ENCODE measurements around the gene TMSB10. TPM values are rescaled to one million over a fixed set of nuclear protein-coding genes. Genes with fewer than 3 reads are reported as not detected.

The TMSB10 gene
- total RNA-seq, 1 donor from 2014 or later, result 2,534 TPM

DNA sequence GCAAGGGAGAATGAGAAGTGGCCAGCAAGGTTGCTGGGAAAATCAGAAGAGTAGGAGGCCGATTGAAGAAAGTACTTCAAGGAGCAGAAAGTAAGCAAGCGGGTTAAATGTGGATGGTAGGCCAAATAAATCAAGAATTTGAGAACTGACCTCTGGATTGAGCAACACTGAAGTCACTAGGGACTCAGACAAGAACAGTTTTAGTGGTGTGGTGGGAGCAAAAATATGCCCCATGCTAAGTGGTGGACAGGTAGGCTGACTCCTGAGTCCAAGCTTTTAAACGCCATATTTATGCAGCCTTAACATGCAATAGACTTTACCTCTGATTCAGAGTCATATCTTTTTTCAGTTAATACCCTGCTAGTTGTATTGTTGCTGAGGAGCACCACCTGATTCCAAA is 29.1 kb upstream of the TMSB10 start:
- no peak overlapping the region for H3K4me3 Mint-ChIP-seq (ENCODE audit: unreplicated experiment)
- H3K9me3 Mint-ChIP-seq (ENCODE audit: unreplicated experiment), result no peaks in the 10 kb centered on the region
- peaks cover 59% of the 10 kb centered on the region for H3K27me3 Mint-ChIP-seq (ENCODE audit: unreplicated experiment)
- TF ChIP-seq, protein P1, sequence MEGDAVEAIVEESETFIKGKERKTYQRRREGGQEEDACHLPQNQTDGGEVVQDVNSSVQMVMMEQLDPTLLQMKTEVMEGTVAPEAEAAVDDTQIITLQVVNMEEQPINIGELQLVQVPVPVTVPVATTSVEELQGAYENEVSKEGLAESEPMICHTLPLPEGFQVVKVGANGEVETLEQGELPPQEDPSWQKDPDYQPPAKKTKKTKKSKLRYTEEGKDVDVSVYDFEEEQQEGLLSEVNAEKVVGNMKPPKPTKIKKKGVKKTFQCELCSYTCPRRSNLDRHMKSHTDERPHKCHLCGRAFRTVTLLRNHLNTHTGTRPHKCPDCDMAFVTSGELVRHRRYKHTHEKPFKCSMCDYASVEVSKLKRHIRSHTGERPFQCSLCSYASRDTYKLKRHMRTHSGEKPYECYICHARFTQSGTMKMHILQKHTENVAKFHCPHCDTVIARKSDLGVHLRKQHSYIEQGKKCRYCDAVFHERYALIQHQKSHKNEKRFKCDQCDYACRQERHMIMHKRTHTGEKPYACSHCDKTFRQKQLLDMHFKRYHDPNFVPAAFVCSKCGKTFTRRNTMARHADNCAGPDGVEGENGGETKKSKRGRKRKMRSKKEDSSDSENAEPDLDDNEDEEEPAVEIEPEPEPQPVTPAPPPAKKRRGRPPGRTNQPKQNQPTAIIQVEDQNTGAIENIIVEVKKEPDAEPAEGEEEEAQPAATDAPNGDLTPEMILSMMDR (IDR thresholded peaks at IDR 0.05), result no peak
- no peaks in the 10 kb centered on the region for H3K36me3 Mint-ChIP-seq (ENCODE audit: unreplicated experiment)
- no peak overlapping the region for H3K27ac Mint-ChIP-seq (ENCODE audit: unreplicated experiment)
- DNase-seq (ENCODE audit: extremely low spot score, unreplicated experiment), result no peak
- peaks cover 18% of the 10 kb centered on the region for H3K4me1 Mint-ChIP-seq (ENCODE audit: unreplicated experiment)

DNA sequence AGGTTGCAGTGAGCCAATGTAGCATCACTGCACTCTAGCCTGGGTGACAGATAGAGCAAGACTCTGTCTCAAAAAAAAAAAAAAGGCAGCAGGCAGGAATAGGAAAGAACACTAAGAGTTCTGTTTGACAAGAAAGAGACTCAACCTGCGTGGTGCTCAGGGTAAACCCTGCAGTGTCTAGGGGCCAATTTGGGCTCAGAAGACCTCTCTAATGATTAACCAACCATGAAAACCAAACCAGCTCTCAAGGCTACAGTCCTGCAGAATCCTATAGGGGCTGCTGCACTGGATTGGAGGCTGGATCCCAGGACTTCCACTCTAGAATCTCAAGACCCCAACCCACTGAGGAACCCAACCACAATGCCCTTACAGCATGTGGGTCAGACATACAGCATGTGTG is 27.0 kb upstream of the TMSB10 start:
- no peak overlapping the region for H3K4me3 Mint-ChIP-seq (ENCODE audit: unreplicated experiment)
- peaks cover 52% of the 10 kb centered on the region for H3K27me3 Mint-ChIP-seq (ENCODE audit: unreplicated experiment)
- peaks cover 30% of the 10 kb centered on the region for H3K4me1 Mint-ChIP-seq (ENCODE audit: unreplicated experiment)
- peak; percentile 46 for DNase-seq (ENCODE audit: extremely low spot score, unreplicated experiment)
- no peaks in the 10 kb centered on the region for H3K9me3 Mint-ChIP-seq (ENCODE audit: unreplicated experiment)
- H3K36me3 Mint-ChIP-seq (ENCODE audit: unreplicated experiment), result no peaks in the 10 kb centered on the region
- no peak overlapping the region for H3K27ac Mint-ChIP-seq (ENCODE audit: unreplicated experiment)
- TF ChIP-seq, protein P1 (IDR thresholded peaks at IDR 0.05), result no peak

DNA sequence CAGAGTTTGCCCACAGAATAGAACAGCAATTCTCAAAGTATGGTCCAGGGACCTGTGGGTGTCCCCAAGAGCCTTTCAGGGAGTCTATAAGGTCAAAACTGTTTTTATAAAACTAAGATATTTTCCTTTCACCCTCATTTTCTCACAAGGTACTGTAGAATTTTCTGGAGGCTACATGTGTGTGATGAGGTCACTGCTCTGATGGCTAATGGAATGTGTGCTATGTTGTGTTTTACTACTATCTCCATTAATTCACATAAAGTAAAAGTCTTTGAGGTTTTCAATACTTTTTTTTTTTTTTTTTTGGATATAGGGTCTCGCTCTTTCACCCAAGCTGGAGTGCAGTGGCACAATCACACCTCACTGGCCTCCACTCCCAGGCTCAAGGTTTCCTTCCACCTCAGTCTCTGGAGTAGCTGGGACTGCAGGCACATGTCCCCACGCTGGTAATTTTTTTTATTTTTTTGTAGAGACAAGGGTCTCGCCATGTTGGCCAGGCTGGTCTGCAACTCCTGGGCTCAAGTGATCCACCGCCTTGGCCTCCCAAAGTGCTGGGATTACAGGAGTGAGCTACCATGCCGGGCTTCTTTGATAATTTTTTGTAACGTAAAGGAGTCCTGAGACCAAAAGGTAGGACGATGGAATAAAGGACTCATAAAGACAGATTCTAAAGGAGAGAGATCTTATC is 26.4 kb upstream of the TMSB10 start:
- H3K36me3 Mint-ChIP-seq (ENCODE audit: unreplicated experiment), result no peaks in the 10 kb centered on the region
- no peaks in the 10 kb centered on the region for H3K9me3 Mint-ChIP-seq (ENCODE audit: unreplicated experiment)
- H3K27me3 Mint-ChIP-seq (ENCODE audit: unreplicated experiment), result peaks cover 52% of the 10 kb centered on the region
- H3K4me1 Mint-ChIP-seq (ENCODE audit: unreplicated experiment), result peaks cover 31% of the 10 kb centered on the region
- no peak overlapping the region for H3K27ac Mint-ChIP-seq (ENCODE audit: unreplicated experiment)
- TF ChIP-seq, protein P1 (IDR thresholded peaks at IDR 0.05), result no peak
- no peak overlapping the region for H3K4me3 Mint-ChIP-seq (ENCODE audit: unreplicated experiment)
- no peak for DNase-seq (ENCODE audit: extremely low spot score, unreplicated experiment)

DNA sequence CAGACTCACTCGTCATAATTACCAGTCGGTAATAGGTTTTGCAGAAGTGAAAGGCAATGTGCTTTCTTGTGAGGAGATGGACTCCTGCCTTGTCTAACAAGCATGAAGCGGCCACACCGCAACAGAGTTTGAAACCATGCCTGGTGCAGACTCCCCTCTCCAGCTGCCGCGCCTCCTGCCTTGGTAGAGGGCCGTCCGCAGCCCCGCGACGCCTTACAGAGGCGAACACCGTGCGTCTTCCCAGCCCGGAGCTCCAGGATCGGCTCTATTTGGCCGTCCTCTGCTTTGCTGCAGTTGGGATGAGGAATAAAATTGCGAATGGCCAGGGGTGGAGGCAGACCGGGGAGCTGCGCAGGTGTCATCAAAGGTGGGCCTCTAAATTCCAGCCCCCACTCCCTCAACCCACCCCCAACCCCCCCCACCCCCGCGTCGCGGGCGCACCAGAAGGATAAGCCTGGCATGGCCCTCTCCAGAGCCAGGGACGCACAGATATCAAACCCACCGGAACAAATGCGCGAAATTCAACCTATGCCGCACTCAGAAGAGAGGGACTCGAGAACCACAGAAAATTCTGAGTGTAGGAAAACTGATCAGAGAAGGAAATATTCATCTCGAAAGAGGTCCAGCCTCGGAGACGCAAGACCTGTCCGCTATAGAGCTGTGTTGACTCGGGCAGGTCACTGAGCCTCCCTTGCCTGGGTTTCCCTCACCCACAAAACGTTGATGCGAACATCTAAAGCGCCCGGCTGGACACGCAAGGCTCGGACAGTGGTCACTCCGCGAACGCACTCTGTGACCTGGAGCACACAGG is 25.7 kb upstream of the TMSB10 start:
- Mint-ChIP-seq H3K27me3 (ENCODE audit: unreplicated experiment) (peaks cover 52% of the 10 kb centered on the region), H3K4me3 (ENCODE audit: unreplicated experiment) (peak overlapping the region; percentile 60), H3K27ac (ENCODE audit: unreplicated experiment) (no peak overlapping the region), H3K4me1 (ENCODE audit: unreplicated experiment) (peaks cover 37% of the 10 kb centered on the region), H3K9me3 (ENCODE audit: unreplicated experiment) (no peaks in the 10 kb centered on the region), H3K36me3 (ENCODE audit: unreplicated experiment) (no peaks in the 10 kb centered on the region)
- TF ChIP-seq, protein P1 (IDR thresholded peaks at IDR 0.05), result no peak
- DNase-seq (ENCODE audit: extremely low spot score, unreplicated experiment), result no peak

DNA sequence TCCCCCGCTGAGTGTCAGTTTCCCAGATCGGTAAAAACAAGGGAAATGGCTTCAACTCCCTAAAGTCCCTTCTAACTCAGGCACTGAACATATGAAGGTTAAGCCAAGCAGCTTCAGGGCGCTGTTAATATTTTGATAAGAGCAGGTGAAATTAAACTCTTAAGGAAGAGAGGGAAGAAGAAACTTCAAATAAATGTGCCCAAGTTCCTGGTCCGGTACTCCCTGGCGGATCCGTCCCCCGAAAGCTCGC is 25.1 kb upstream of the TMSB10 start:
- peaks cover 47% of the 10 kb centered on the region for H3K27me3 Mint-ChIP-seq (ENCODE audit: unreplicated experiment)
- no peaks in the 10 kb centered on the region for H3K36me3 Mint-ChIP-seq (ENCODE audit: unreplicated experiment)
- TF ChIP-seq, protein P1 (IDR thresholded peaks at IDR 0.05), result no peak
- DNase-seq (ENCODE audit: extremely low spot score, unreplicated experiment), result no peak
- peaks cover 34% of the 10 kb centered on the region for H3K4me1 Mint-ChIP-seq (ENCODE audit: unreplicated experiment)
- H3K9me3 Mint-ChIP-seq (ENCODE audit: unreplicated experiment), result no peaks in the 10 kb centered on the region
- H3K27ac Mint-ChIP-seq (ENCODE audit: unreplicated experiment), result no peak overlapping the region
- H3K4me3 Mint-ChIP-seq (ENCODE audit: unreplicated experiment), result peak overlapping the region; percentile 60

All from osteocyte (in vitro differentiated cells).